Limb (tissue), 2 donors: Measurements from ENCODE around the gene SNUPN.
"Not testable (repeated sequence)": the region's sequence is repeated elsewhere in the genome, so short reads cannot be mapped to it uniquely, and the experiment has no call there.

ENCODE experiments used
- DNase-seq, 2 donors: peaks; one replicate each; pipeline ENCODE4 v3.0.0-alpha.2; 2016; ENCODE audit errors: extremely low spot score in 2 of 2

SNUPN gene

GRCh38 chr15:75637245-75638009 lies 11.9 kb upstream of the SNUPN start:
- DNase-seq = no peak

- DNase-seq = no peak
Observed at GRCh38 chr15:75636026-75636425, 10.5 kb upstream of the SNUPN start.

GRCh38 chr15:75633922-75634321 lies 8.4 kb upstream of the SNUPN start:
- not testable (repeated sequence) for DNase-seq

GRCh38 chr15:75631935-75632334 lies 6.4 kb upstream of the SNUPN start:
- no peak for DNase-seq

GRCh38 chr15:75622505-75622904 lies 3.0 kb downstream of the SNUPN start:
- DNase-seq = no peak

GRCh38 chr15:75620841-75621391 lies 4.6 kb downstream of the SNUPN start:
- peak; percentile 68 to 87 for DNase-seq

- DNase-seq = peak; percentile 36 to 61
Observed at GRCh38 chr15:75620058-75620820, 5.3 kb downstream of the SNUPN start.

GRCh38 chr15:75616766-75617165 lies 8.8 kb downstream of the SNUPN start:
- DNase-seq = no peak

GRCh38 chr15:75606711-75607699 lies 18.5 kb downstream of the SNUPN start:
- DNase-seq = no peak

- no peak for DNase-seq
Observed at GRCh38 chr15:75606026-75606425, 19.5 kb downstream of the SNUPN start.

- no peak for DNase-seq
Observed at GRCh38 chr15:75599401-75599800, 26.1 kb downstream of the SNUPN start.

- DNase-seq = no peak
Observed at GRCh38 chr15:75598361-75598760, 27.2 kb downstream of the SNUPN start.

- DNase-seq = no peak
Observed at GRCh38 chr15:75597667-75598341, 27.7 kb downstream of the SNUPN start.

GRCh38 chr15:75596703-75597345 lies 28.7 kb downstream of the SNUPN start:
- no peak for DNase-seq

- DNase-seq = no peak
Observed at GRCh38 chr15:75594276-75594675, 31.2 kb downstream of the SNUPN start.

- no peak for DNase-seq
Observed at GRCh38 chr15:75591655-75592364, 33.7 kb downstream of the SNUPN start.

GRCh38 chr15:75590239-75590638 lies 35.3 kb downstream of the SNUPN start:
- no peak for DNase-seq

GRCh38 chr15:75589071-75589470 lies 36.5 kb downstream of the SNUPN start:
- DNase-seq = no peak

- DNase-seq = not testable (repeated sequence)
Observed at GRCh38 chr15:75586422-75586821, 39.1 kb downstream of the SNUPN start.

GRCh38 chr15:75584121-75584520 lies 41.4 kb downstream of the SNUPN start:
- no peak for DNase-seq
